Measurements from ENCODE around the gene POTEM. TPM values are rescaled to one million over a fixed set of nuclear protein-coding genes. Genes with fewer than 3 reads are reported as not detected.

Gene POTEM
- not detected in 2 replicates for total RNA-seq

GRCh38 chr14:18967134-18967533 lies at the start of gene POTEM:
TSS of gene POTEM (plus strand) at chr14:18967434. CDS start at chr14:18967486, 52 bp downstream.

